KBM-7 (cell line): ENCODE data around the gene CCL3.

Experiments used
- DNase-seq: peaks from one replicate; pipeline ENCODE4 v3.0.0-alpha.2; 2015
- in situ Hi-C: fragments of 300-500 bp; cut with MboI; formaldehyde crosslinking; loops from 2 replicates; pipeline ENCODE4 v1.14.3; 2020; ENCODE audit warnings: low sequenced_read_pairs, low pct_unique_long_range_greater_than_20kb, mixed read lengths

Gene CCL3

GRCh38 chr17:36063786-36064541 is 26.0 kb downstream of the CCL3 start, which contains the start of gene CCL18:
Gene CCL18, plus strand, starts transcription at chr17:36064272. Its CDS starts 71 bp downstream, at chr17:36064343.
- in situ Hi-C loops = no loop called here
- no peak for DNase-seq

- no peak for DNase-seq
- in situ Hi-C loops = no loop called here
These were observed 29.1 kb downstream of the CCL3 start for GRCh38 chr17:36060816-36061215.

- DNase-seq = no peak
- in situ Hi-C loops = no loop called here
These were observed 30.5 kb downstream of the CCL3 start for GRCh38 chr17:36059406-36059805.

- in situ Hi-C loops = no loop called here
- DNase-seq = no peak
These were observed 32.0 kb downstream of the CCL3 start for GRCh38 chr17:36057911-36058310.

- in situ Hi-C loops = no loop called here
- no peak for DNase-seq
These were observed 33.9 kb downstream of the CCL3 start for GRCh38 chr17:36055921-36056520.

GRCh38 chr17:36055171-36055570 is 34.8 kb downstream of the CCL3 start:
- in situ Hi-C loops = no loop called here
- DNase-seq = no peak

GRCh38 chr17:36049643-36050042 is 40.3 kb downstream of the CCL3 start:
- DNase-seq = no peak
- in situ Hi-C loops = no loop called here

- DNase-seq = no peak
These were observed 41.9 kb downstream of the CCL3 start for GRCh38 chr17:36048066-36048465.

More at GRCh38 chr17:36048066-36048465, 41.9 kb downstream of the CCL3 start:
- in situ Hi-C loops = no loop called here
